ENCODE measurements around the gene TSSK6. TPM values are rescaled to one million over a fixed set of nuclear protein-coding genes. Genes with fewer than 3 reads are reported as not detected.
A peak's percentile ranks its signal among the peaks of the same experiment; 100 is the strongest.

The TSSK6 gene
- total and polyA plus RNA-seq, 2 experiments from 2014 or later: 0.63 to 4.9 TPM

DNA sequence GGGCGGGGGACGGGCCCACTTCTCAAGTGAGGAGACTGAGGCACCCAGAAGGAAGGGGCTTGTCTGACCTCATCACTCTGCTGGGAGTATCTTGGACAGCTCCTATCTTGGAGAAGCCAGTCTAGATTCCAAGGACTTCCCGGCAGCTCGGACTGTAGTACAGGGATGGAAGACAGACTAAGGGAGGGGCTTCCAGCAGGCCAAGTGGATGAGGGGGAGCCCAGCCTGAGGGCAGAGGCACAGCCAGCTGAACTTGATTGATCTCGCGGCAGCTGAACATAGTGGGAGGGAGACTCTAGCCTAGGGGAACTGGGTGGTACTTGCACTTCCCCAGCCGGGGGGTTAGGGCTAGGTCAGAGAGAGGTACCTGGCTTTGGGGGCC, 23.4 kb upstream of the TSSK6 start (continued):
- TF ChIP-seq, protein P1, sequence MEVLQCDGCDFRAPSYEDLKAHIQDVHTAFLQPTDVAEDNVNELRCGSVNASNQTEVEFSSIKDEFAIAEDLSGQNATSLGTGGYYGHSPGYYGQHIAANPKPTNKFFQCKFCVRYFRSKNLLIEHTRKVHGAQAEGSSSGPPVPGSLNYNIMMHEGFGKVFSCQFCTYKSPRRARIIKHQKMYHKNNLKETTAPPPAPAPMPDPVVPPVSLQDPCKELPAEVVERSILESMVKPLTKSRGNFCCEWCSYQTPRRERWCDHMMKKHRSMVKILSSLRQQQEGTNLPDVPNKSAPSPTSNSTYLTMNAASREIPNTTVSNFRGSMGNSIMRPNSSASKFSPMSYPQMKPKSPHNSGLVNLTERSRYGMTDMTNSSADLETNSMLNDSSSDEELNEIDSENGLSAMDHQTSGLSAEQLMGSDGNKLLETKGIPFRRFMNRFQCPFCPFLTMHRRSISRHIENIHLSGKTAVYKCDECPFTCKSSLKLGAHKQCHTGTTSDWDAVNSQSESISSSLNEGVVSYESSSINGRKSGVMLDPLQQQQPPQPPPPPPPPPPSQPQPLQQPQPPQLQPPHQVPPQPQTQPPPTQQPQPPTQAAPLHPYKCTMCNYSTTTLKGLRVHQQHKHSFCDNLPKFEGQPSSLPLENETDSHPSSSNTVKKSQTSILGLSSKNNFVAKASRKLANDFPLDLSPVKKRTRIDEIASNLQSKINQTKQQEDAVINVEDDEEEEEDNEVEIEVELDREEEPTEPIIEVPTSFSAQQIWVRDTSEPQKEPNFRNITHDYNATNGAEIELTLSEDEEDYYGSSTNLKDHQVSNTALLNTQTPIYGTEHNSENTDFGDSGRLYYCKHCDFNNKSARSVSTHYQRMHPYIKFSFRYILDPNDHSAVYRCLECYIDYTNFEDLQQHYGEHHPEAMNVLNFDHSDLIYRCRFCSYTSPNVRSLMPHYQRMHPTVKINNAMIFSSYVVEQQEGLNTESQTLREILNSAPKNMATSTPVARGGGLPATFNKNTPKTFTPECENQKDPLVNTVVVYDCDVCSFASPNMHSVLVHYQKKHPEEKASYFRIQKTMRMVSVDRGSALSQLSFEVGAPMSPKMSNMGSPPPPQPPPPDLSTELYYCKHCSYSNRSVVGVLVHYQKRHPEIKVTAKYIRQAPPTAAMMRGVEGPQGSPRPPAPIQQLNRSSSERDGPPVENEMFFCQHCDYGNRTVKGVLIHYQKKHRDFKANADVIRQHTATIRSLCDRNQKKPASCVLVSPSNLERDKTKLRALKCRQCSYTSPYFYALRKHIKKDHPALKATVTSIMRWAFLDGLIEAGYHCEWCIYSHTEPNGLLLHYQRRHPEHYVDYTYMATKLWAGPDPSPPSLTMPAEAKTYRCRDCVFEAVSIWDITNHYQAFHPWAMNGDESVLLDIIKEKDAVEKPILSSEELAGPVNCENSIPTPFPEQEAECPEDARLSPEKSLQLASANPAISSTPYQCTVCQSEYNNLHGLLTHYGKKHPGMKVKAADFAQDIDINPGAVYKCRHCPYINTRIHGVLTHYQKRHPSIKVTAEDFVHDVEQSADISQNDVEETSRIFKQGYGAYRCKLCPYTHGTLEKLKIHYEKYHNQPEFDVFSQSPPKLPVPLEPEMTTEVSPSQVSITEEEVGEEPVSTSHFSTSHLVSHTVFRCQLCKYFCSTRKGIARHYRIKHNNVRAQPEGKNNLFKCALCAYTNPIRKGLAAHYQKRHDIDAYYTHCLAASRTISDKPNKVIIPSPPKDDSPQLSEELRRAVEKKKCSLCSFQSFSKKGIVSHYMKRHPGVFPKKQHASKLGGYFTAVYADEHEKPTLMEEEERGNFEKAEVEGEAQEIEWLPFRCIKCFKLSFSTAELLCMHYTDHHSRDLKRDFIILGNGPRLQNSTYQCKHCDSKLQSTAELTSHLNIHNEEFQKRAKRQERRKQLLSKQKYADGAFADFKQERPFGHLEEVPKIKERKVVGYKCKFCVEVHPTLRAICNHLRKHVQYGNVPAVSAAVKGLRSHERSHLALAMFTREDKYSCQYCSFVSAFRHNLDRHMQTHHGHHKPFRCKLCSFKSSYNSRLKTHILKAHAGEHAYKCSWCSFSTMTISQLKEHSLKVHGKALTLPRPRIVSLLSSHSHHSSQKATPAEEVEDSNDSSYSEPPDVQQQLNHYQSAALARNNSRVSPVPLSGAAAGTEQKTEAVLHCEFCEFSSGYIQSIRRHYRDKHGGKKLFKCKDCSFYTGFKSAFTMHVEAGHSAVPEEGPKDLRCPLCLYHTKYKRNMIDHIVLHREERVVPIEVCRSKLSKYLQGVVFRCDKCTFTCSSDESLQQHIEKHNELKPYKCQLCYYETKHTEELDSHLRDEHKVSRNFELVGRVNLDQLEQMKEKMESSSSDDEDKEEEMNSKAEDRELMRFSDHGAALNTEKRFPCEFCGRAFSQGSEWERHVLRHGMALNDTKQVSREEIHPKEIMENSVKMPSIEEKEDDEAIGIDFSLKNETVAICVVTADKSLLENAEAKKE (CRISPR knock-in tag; IDR thresholded peaks at IDR 0.05): no peak
- TF ChIP-seq NANOG (IDR thresholded peaks at IDR 0.05; ENCODE audit: borderline replicate concordance): no peak
- no peak for TF ChIP-seq CTCF (conservative IDR thresholded peaks at IDR 0.05; ENCODE audit: low read depth in 2 of 2)

DNA sequence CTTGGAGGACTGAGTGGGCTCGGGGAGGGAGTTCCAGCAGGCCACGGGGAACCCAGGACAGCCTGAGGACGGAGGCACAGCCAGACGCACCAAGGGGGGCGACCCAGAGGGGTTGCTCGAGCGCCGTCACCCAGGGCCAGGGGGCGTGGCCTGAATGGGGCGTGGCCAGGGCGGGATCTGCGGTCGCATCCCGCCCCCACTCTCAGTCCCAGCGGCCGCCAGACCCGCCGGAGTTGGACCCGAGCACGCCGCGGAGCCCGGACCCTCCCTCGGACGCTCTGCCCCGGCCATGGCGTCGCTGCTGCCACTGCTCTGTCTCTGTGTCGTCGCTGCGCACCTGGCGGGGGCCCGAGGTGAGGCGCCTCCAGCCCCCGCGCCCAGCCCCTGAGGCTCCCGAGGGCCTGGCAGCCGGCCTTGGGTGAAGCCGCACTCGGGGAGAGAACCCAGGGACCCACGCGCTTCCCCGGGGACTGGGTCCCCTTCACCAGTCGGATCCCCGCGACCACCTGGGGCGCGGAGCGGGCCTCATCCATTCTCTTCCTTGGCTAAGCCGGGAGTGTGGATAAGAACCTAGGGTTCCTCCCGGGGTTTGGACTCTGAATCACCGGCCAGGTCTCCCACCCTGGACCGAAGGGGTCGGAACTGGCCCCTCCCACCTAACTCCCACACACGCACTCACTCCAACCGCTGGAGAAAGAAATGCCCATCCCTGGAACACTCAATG, 22.9 kb upstream of the TSSK6 start, which contains the start of gene CILP2:
CILP2 (plus strand) TSS at position 205 of the 724 bp plus-strand sequence; CDS start at position 290, 85 bp downstream.
- peak; percentile 89 for DNase-seq (ENCODE audit: low spot score)
- Histone ChIP-seq H3K4me2 (peak within 1 kb of the TSS; percentile 91), H3K4me1 (ENCODE audit: insufficient read depth) (peaks cover 5% of the 10 kb centered on the region; the same call in 1 of the 2 replicates), H3K36me3 (ENCODE audit: insufficient read depth) (no peaks in the 10 kb centered on the region), H3K27ac (ENCODE audit: low read depth) (no peak within 1 kb of the TSS), H4K20me1 (replicated peaks; ENCODE audit: insufficient read depth) (0 out of 2 replicates have a peak, but pooled peaks cover 5% of the 10 kb centered on the region), H3K79me2 (replicated peaks; ENCODE audit: insufficient read depth) (no peaks in the 10 kb centered on the region), H3K9me2 (ENCODE audit: insufficient read depth) (no peaks in the 10 kb centered on the region), H3K4me3 (peak within 1 kb of the TSS; percentile 76), H2AFZ (peak within 1 kb of the TSS; percentile 80), H3K27me3 (ENCODE audit: insufficient read depth) (peaks cover 33% of the 10 kb centered on the region), H3F3A (replicated peaks; ENCODE audit: low read depth) (peaks cover 22% of the 10 kb centered on the region)
- Mint-ChIP-seq H3K4me3 (peak within 1 kb of the TSS; percentile 63), H3K9me3 (no peaks in the 10 kb centered on the region), H3K27me3 (ENCODE audit: insufficient read depth, low read depth, poor library complexity) (peaks cover 30% of the 10 kb centered on the region), H3K36me3 (ENCODE audit: low read depth) (no peaks in the 10 kb centered on the region; the same call in 2 of the 3 replicates), H3K27ac (no peak within 1 kb of the TSS), H3K4me1 (peaks cover 18% of the 10 kb centered on the region)
- TF ChIP-seq EZH2 (IDR thresholded peaks at IDR 0.05; ENCODE audit: low read depth, unreplicated experiment) (peak; percentile 44), ZNF114 (CRISPR knock-in tag; IDR thresholded peaks at IDR 0.05) (no peak), POLR2AphosphoS5 (IDR thresholded peaks at IDR 0.05; ENCODE audit: low read depth) (peak; percentile 73), EZH2phosphoT487 (IDR thresholded peaks at IDR 0.05; ENCODE audit: unreplicated experiment) (no peak)
- TF ChIP-seq, protein P2, sequence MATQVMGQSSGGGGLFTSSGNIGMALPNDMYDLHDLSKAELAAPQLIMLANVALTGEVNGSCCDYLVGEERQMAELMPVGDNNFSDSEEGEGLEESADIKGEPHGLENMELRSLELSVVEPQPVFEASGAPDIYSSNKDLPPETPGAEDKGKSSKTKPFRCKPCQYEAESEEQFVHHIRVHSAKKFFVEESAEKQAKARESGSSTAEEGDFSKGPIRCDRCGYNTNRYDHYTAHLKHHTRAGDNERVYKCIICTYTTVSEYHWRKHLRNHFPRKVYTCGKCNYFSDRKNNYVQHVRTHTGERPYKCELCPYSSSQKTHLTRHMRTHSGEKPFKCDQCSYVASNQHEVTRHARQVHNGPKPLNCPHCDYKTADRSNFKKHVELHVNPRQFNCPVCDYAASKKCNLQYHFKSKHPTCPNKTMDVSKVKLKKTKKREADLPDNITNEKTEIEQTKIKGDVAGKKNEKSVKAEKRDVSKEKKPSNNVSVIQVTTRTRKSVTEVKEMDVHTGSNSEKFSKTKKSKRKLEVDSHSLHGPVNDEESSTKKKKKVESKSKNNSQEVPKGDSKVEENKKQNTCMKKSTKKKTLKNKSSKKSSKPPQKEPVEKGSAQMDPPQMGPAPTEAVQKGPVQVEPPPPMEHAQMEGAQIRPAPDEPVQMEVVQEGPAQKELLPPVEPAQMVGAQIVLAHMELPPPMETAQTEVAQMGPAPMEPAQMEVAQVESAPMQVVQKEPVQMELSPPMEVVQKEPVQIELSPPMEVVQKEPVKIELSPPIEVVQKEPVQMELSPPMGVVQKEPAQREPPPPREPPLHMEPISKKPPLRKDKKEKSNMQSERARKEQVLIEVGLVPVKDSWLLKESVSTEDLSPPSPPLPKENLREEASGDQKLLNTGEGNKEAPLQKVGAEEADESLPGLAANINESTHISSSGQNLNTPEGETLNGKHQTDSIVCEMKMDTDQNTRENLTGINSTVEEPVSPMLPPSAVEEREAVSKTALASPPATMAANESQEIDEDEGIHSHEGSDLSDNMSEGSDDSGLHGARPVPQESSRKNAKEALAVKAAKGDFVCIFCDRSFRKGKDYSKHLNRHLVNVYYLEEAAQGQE (IDR thresholded peaks at IDR 0.05; ENCODE audit: unreplicated experiment): no peak
- peak; percentile 38 for ATAC-seq

All from GM23338 (cell line).